Measurements from ENCODE around the gene FFAR3.

DNA sequence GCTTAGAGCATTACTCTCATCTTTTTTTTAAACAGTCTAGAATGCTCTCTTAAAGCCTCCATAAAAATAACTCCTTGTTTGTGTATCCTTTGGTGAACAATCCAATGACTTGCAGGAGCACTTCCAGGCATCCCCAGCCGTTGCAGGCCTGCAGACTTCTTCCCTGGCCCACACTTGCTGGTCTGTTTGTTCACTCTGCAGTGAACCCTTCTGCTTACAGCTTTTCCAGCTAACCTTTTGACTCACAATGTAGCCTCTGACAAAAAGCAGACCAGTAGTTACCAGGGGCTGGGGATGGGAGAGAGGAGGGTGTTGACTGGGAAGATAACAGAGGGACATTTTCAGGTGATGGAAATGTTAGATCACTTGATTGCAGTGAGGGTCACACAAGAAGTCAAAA, 21.7 kb downstream of the FFAR3 start:
- TF ChIP-seq POLR2A (IDR thresholded peaks at IDR 0.05) (no peak), EP300 (IDR thresholded peaks at IDR 0.05) (no peak), POLR2AphosphoS5 (IDR thresholded peaks at IDR 0.05) (no peak)
- TF ChIP-seq, protein P1, sequence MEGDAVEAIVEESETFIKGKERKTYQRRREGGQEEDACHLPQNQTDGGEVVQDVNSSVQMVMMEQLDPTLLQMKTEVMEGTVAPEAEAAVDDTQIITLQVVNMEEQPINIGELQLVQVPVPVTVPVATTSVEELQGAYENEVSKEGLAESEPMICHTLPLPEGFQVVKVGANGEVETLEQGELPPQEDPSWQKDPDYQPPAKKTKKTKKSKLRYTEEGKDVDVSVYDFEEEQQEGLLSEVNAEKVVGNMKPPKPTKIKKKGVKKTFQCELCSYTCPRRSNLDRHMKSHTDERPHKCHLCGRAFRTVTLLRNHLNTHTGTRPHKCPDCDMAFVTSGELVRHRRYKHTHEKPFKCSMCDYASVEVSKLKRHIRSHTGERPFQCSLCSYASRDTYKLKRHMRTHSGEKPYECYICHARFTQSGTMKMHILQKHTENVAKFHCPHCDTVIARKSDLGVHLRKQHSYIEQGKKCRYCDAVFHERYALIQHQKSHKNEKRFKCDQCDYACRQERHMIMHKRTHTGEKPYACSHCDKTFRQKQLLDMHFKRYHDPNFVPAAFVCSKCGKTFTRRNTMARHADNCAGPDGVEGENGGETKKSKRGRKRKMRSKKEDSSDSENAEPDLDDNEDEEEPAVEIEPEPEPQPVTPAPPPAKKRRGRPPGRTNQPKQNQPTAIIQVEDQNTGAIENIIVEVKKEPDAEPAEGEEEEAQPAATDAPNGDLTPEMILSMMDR (IDR thresholded peaks at IDR 0.05): no peak

All from suprapubic skin (tissue), 4 donors.